Body of pancreas (tissue), 4 donors: ENCODE measurements around the gene MRPL24. TPM values are rescaled to one million over a fixed set of nuclear protein-coding genes. Genes with fewer than 3 reads are reported as not detected.

Experiments
- ATAC-seq: fragments of 150-250 bp; one replicate; pipeline ENCODE4 v1.9.1; 2016
- DNase-seq, 4 donors: peaks; one replicate each; pipeline ENCODE4 v3.0.0-alpha.2; 2019
- H3K27ac ChIP-seq, 4 donors: fragments of 200-600 bp; sonication (generic); 1 replicate in 3 of 4; 2 replicates in 1 of 4; pipeline versions ENCODE4 v1.5.1 to v1.6.1; 2016 to 2019; ENCODE audit warnings: mild to moderate bottlenecking in 1 of 4, mixed read lengths in 1 of 4, moderate library complexity in 1 of 4
- H3K27me3 ChIP-seq, 2 donors: fragments of 200-600 bp; sonication (generic); one replicate each; pipeline ENCODE4 v1.6.0; 2016; ENCODE audit warnings: mild to moderate bottlenecking in 1 of 2
- H3K36me3 ChIP-seq, 2 donors: fragments of 200-600 bp; sonication (generic); replicated peaks in 1 of 2; 2 replicates each; pipeline ENCODE4 v1.5.1; 2016; ENCODE audit warnings: low read depth in 2 of 2; ENCODE audit not compliant: insufficient read depth in 1 of 2
- H3K4me1 ChIP-seq: fragments of 200-600 bp; sonication (generic); one replicate; pipeline ENCODE4 v1.6.0; 2016
- H3K4me3 ChIP-seq, 2 donors: fragments of 200-600 bp; sonication (generic); 1 replicate in 1 of 2; 2 replicates in 1 of 2; pipeline ENCODE4 v1.5.1; 2016 to 2019
- H3K9me3 ChIP-seq, 3 donors: fragments of 200-600 bp; sonication (generic); 1 replicate in 2 of 3; 2 replicates in 1 of 3; pipeline ENCODE4 v1.5.1; 2016
- CTCF ChIP-seq, 7 experiments: fragments of 450-650 bp in 4 of 7; fragments of 200-600 bp in 3 of 7; sonication (generic) in 3 of 7; IDR thresholded peaks; one replicate each; pipeline ENCODE4 v1.5.1; 2016 to 2019; ENCODE audit warnings: antibody characterized with exemption in 7 of 7
- POLR2A ChIP-seq, 3 donors: fragments of 450-650 bp; IDR thresholded peaks; one replicate each; pipeline ENCODE4 v1.6.1; 2016; ENCODE audit warnings: antibody characterized with exemption in 3 of 3, mild to moderate bottlenecking in 2 of 3
- WGBS, 2 donors: methylation state at CpG; one replicate each; pipeline ENCODE4 v1.1.5; 2017; 5-methylcytosine and 5-hydroxymethylcytosine counted together
- intact Hi-C: fragments of 100-400 bp; cut with DNase I; formaldehyde crosslinking; loops from one replicate; pipeline ENCODE4 v1.15.1; 2023
- total RNA-seq, 2 donors: library from RNA; depleted of rRNA; stranded (reverse); fragments of >200 nt; gene quantifications; one replicate each; pipeline ENCODE4 v1.1.0, GENCODE V29; 2016

Gene MRPL24
- total RNA-seq: 10 to 100 TPM; 25.2 to 62.0 TPM

- WGBS, 2 donors: 0% methylated on average over 28 to 38 of the region's 38 CpGs
- peak; percentile 98 to 100 (median 98) for DNase-seq
- peak; percentile 97 for ATAC-seq
- H3K27ac ChIP-seq: peak within 1 kb of the TSS; percentile 41 to 85 (median 78)
- H3K4me1 ChIP-seq: peaks cover 28% of the 10 kb centered on the region
- peaks cover 0 to 10% of the 10 kb centered on the region in 2 donors for H3K36me3 ChIP-seq
- intact Hi-C loops: no loop called here
- peak within 1 kb of the TSS; percentile 42 to 47 for H3K4me3 ChIP-seq
- no peak for TF ChIP-seq CTCF (IDR thresholded peaks at IDR 0.05)
- TF ChIP-seq POLR2A (IDR thresholded peaks at IDR 0.05): peak in 2 of 3 donors; percentile 70 to 77
- H3K27me3 ChIP-seq: no peaks in the 10 kb centered on the region
- no peaks in the 10 kb centered on the region for H3K9me3 ChIP-seq
Measured at GRCh38 chr1:156740741-156741480, at the start of gene MRPL24. Gene MRPL24 (minus strand): TSS chr1:156741088. CDS start chr1:156738704, 2,384 bp downstream.

GRCh38 chr1:156789621-156790318 lies 48.9 kb upstream of the MRPL24 start:
- no peak overlapping the region for H3K4me3 ChIP-seq
- TF ChIP-seq CTCF (IDR thresholded peaks at IDR 0.05) (no peak), POLR2A (IDR thresholded peaks at IDR 0.05) (no peak)
- ATAC-seq (no peak), DNase-seq (no peak)
- WGBS, 2 donors: 81 to 89% methylated on average over 4 of the region's 4 CpGs
- H3K4me1 ChIP-seq: no peaks in the 10 kb centered on the region
- H3K27ac ChIP-seq: no peak overlapping the region
- no peaks in the 10 kb centered on the region for H3K27me3 ChIP-seq
- H3K36me3 ChIP-seq: peaks cover 8 to 30% of the 10 kb centered on the region in 2 donors
- no peaks in the 10 kb centered on the region for H3K9me3 ChIP-seq
- intact Hi-C loops: no loop called here

- ATAC-seq: no peak
- Histone ChIP-seq H3K27ac (no peak overlapping the region), H3K9me3 (no peaks in the 10 kb centered on the region), H3K4me3 (no peak overlapping the region), H3K4me1 (no peaks in the 10 kb centered on the region), H3K36me3 (peaks cover 8 to 26% of the 10 kb centered on the region in 2 donors), H3K27me3 (no peaks in the 10 kb centered on the region)
- intact Hi-C loops: no loop called here
- no peak for TF ChIP-seq CTCF (IDR thresholded peaks at IDR 0.05)
- TF ChIP-seq POLR2A (IDR thresholded peaks at IDR 0.05): no peak
- DNase-seq: no peak
- WGBS, 2 donors: 86 to 95% methylated on average over 2 of the region's 2 CpGs
Measured at GRCh38 chr1:156788136-156788535, 47.2 kb upstream of the MRPL24 start.

GRCh38 chr1:156786640-156787039 lies 45.8 kb upstream of the MRPL24 start:
- WGBS, 2 donors: 87 to 91% methylated on average over 10 of the region's 10 CpGs
- intact Hi-C loops: no loop called here
- ATAC-seq: no peak
- no peak overlapping the region for H3K4me3 ChIP-seq
- H3K27ac ChIP-seq: no peak overlapping the region
- H3K9me3 ChIP-seq: no peaks in the 10 kb centered on the region
- H3K4me1 ChIP-seq: no peaks in the 10 kb centered on the region
- no peaks in the 10 kb centered on the region for H3K27me3 ChIP-seq
- peaks cover 8 to 17% of the 10 kb centered on the region in 2 donors for H3K36me3 ChIP-seq
- no peak for DNase-seq
- TF ChIP-seq POLR2A (IDR thresholded peaks at IDR 0.05) (no peak), CTCF (IDR thresholded peaks at IDR 0.05) (no peak)
